ENCODE results near the gene PAK3. TPM values are rescaled to one million over a fixed set of nuclear protein-coding genes. Genes with fewer than 3 reads are reported as not detected.

The PAK3 gene
- total RNA-seq, 2 donors from 2014 or later, result 6.7 to 12.5 TPM

DNA sequence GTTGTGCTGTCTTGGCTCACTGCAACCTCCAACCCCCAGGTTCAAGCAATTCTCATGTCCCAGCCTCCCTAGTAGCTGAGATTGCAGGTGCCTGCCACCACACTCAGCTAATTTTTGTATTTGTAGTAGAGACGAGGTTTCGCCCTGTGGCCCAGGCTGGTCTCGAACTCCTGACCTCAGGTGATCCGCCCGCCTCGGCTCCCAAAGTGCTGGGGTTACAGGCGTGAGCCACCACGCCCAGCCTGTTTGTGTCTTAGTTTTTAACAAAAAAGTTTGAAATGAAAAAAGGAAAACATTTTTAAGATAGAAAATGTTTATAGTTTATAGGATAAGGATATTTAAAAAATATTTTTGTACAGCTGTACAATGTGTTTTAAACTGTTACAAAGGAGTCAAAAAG lies 111.9 kb downstream of the PAK3 start:
- no peaks in the 10 kb centered on the region for H3K4me1 ChIP-seq (replicated peaks)
- WGBS, result 94% methylated on average over 8 of the region's 8 CpGs
- H3K4me3 ChIP-seq, result no peak overlapping the region
- no peak for DNase-seq (ENCODE audit: low spot score)
- H3K27ac ChIP-seq, result no peak overlapping the region
- intact Hi-C loops (cut with DNase I), result no loop called here
- no peaks in the 10 kb centered on the region for H3K36me3 ChIP-seq
- TF ChIP-seq POLR2AphosphoS5 (IDR thresholded peaks at IDR 0.05) (no peak), CTCF (IDR thresholded peaks at IDR 0.05) (no peak), POLR2A (IDR thresholded peaks at IDR 0.05) (no peak)
- no peaks in the 10 kb centered on the region for H3K9me3 ChIP-seq
- H3K27me3 ChIP-seq (replicated peaks; ENCODE audit: insufficient read depth), result no peaks in the 10 kb centered on the region

DNA sequence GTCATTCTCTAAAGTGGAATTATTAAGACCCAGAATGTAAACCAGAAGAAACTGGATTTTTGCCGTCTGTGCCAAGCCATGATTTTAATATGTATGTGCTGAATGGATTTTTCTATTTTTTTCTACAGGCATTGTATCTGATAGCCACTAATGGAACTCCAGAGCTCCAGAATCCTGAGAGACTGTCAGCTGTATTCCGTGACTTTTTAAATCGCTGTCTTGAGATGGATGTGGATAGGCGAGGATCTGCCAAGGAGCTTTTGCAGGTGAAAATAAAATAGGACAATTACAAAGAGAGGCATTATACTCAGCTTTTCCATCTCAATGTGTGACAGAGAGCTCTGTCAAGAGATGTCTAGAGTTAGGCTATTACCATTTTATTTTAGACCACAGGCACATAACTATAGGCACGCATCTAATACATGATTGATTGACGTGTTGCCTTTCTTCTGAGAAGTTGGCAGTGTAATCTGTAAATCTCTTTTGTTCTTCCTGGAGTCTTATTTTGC lies 120.4 kb downstream of the PAK3 start:
- TF ChIP-seq CTCF (IDR thresholded peaks at IDR 0.05) (no peak), POLR2A (IDR thresholded peaks at IDR 0.05) (no peak), POLR2AphosphoS5 (IDR thresholded peaks at IDR 0.05) (no peak)
- Histone ChIP-seq H3K4me3 (no peak overlapping the region), H3K9me3 (no peaks in the 10 kb centered on the region), H3K27me3 (replicated peaks; ENCODE audit: insufficient read depth) (no peaks in the 10 kb centered on the region), H3K36me3 (no peaks in the 10 kb centered on the region), H3K4me1 (replicated peaks) (no peaks in the 10 kb centered on the region), H3K27ac (no peak overlapping the region)
- intact Hi-C loops (cut with DNase I), result no loop called here
- DNase-seq (ENCODE audit: low spot score), result no peak
- WGBS, result 97% methylated on average over 6 of the region's 6 CpGs

DNA sequence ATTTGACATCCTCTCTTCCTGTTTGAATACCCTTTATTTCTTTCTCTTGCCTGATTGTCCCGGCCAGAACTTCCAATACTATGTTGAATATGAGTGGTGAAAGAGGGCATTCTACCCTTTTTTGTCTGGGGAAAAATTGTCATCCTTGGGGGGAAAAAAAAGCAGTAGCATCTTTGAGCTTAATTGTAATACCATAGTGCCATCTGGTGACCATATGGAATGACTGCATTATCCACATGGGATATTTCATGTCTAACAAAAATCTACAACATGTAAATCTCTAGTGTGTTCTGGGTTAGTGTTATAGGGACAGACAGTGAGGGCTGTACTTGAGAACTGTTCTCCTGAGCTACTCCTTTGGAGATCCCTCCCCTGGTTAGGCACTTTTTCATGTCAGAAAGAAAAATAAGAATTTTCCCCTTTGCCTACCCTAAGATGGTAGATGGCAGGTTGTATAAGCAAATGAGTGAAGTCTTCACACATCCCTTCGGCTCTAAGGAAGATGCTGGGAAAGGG lies 148.3 kb downstream of the PAK3 start:
- no peak for TF ChIP-seq POLR2AphosphoS5 (IDR thresholded peaks at IDR 0.05)
- TF ChIP-seq CTCF (IDR thresholded peaks at IDR 0.05), result peak in 3 of 4 experiments; percentile 28 to 60 (median 51)
- no peaks in the 10 kb centered on the region for H3K4me1 ChIP-seq (replicated peaks)
- H3K4me3 ChIP-seq, result no peak overlapping the region
- no peaks in the 10 kb centered on the region for H3K9me3 ChIP-seq
- H3K36me3 ChIP-seq, result no peaks in the 10 kb centered on the region
- WGBS, result 36% methylated on average over 2 of the region's 2 CpGs
- no peak for DNase-seq (ENCODE audit: low spot score)
- H3K27ac ChIP-seq, result no peak overlapping the region
- no peaks in the 10 kb centered on the region for H3K27me3 ChIP-seq (replicated peaks; ENCODE audit: insufficient read depth)
- intact Hi-C loops (cut with DNase I), result loop anchor here (5.0 to 10.0 kb wide), 4 partner anchors 79 to 789 kb away; no protein-coding TSS in a partner anchor

GRCh38 chrX:111254896-111255693 lies 159.1 kb downstream of the PAK3 start:
- H3K27ac ChIP-seq, result no peak overlapping the region
- H3K4me1 ChIP-seq (replicated peaks), result no peaks in the 10 kb centered on the region
- H3K27me3 ChIP-seq (replicated peaks; ENCODE audit: insufficient read depth), result no peaks in the 10 kb centered on the region
- intact Hi-C loops (cut with DNase I), result no loop called here
- H3K36me3 ChIP-seq, result no peaks in the 10 kb centered on the region
- no peaks in the 10 kb centered on the region for H3K9me3 ChIP-seq
- no peak for TF ChIP-seq POLR2AphosphoS5 (IDR thresholded peaks at IDR 0.05)
- no peak for TF ChIP-seq CTCF (IDR thresholded peaks at IDR 0.05)
- no peak for TF ChIP-seq POLR2A (IDR thresholded peaks at IDR 0.05)
- no peak overlapping the region for H3K4me3 ChIP-seq
- WGBS, result 79% methylated on average over 7 of the region's 7 CpGs
- DNase-seq (ENCODE audit: low spot score), result no peak

GRCh38 chrX:111257733-111258132 lies 161.7 kb downstream of the PAK3 start:
- no peak for DNase-seq (ENCODE audit: low spot score)
- WGBS, result 71% methylated on average over 3 of the region's 3 CpGs
- intact Hi-C loops (cut with DNase I), result no loop called here
- Histone ChIP-seq H3K4me1 (replicated peaks) (no peaks in the 10 kb centered on the region), H3K27ac (no peak overlapping the region), H3K9me3 (no peaks in the 10 kb centered on the region), H3K36me3 (no peaks in the 10 kb centered on the region), H3K27me3 (replicated peaks; ENCODE audit: insufficient read depth) (no peaks in the 10 kb centered on the region), H3K4me3 (no peak overlapping the region)
- TF ChIP-seq POLR2AphosphoS5 (IDR thresholded peaks at IDR 0.05) (no peak), CTCF (IDR thresholded peaks at IDR 0.05) (no peak), POLR2A (IDR thresholded peaks at IDR 0.05) (no peak)
